WTC11 (cell line): Measurements from ENCODE around the gene ABCC2. TPM values are rescaled to one million over a fixed set of nuclear protein-coding genes. Genes with fewer than 3 reads are reported as not detected.

Experiments used
- ATAC-seq: fragments of 200-7000 bp; cut with Tn5 transposase; 2 replicates; pipeline ENCODE4 v1.10.0; 2021; ENCODE audit warnings: mild to moderate bottlenecking, moderate library complexity
- CTCF ChIA-PET: fragments of 300-600 bp; sonication (Branson Sonifier 250); formaldehyde crosslinking; loops from one replicate; lab custom pipeline; 2021; ENCODE audit warnings: antibody characterized with exemption; lab: Charles Lee
- POLR2A ChIA-PET: fragments of 350-600 bp; sonication (Branson Sonifier 250); formaldehyde crosslinking; loops from one replicate; lab custom pipeline; 2021; ENCODE audit warnings: antibody characterized with exemption; lab: Charles Lee
- DNase-seq: peaks from one replicate; pipeline ENCODE4 v3.0.0; 2021; ENCODE audit warnings: low spot score
- H3K27ac Mint-ChIP-seq: 2 replicates; pipeline ENCODE4 v1.8.0; 2021; ENCODE audit warnings: mixed read lengths
- H3K27me3 Mint-ChIP-seq: 2 replicates; pipeline ENCODE4 v1.8.0; 2021; ENCODE audit warnings: low read depth, mild to moderate bottlenecking, moderate library complexity, mixed read lengths
- H3K36me3 Mint-ChIP-seq: 2 replicates; pipeline ENCODE4 v1.8.0; 2021; ENCODE audit warnings: mixed read lengths
- H3K4me1 Mint-ChIP-seq: 2 replicates; pipeline ENCODE4 v1.8.0; 2022; ENCODE audit warnings: mixed read lengths
- H3K4me3 Mint-ChIP-seq: 2 replicates; pipeline ENCODE4 v1.8.0; 2021; ENCODE audit warnings: mild to moderate bottlenecking, moderate library complexity, mixed read lengths
- H3K9me3 Mint-ChIP-seq: 2 replicates; pipeline ENCODE4 v1.8.0; 2021; ENCODE audit warnings: mixed read lengths
- ATF3 ChIP-seq: sonication (generic); formaldehyde crosslinking; conservative IDR thresholded peaks from 2 replicates; pipeline ENCODE4 v1.8.1; 2022; ENCODE audit warnings: mild to moderate bottlenecking, missing genetic modification reagents
- CTCF ChIP-seq: fragments of 200-600 bp; IDR thresholded peaks from 2 replicates; pipeline ENCODE4 v1.8.0; 2022; ENCODE audit warnings: antibody characterized with exemption
- ELF4 ChIP-seq: sonication (generic); formaldehyde crosslinking; IDR thresholded peaks from 2 replicates; pipeline ENCODE4 v1.8.1; 2022; ENCODE audit warnings: low read depth, mild to moderate bottlenecking, moderate library complexity, missing genetic modification reagents
- FOXP1 ChIP-seq: sonication (generic); formaldehyde crosslinking; IDR thresholded peaks from 2 replicates; pipeline ENCODE4 v1.8.0; 2022; ENCODE audit warnings: missing genetic modification reagents, mild to moderate bottlenecking, moderate library complexity, borderline replicate concordance
- GABPB1 ChIP-seq: sonication (generic); formaldehyde crosslinking; IDR thresholded peaks from 2 replicates; pipeline ENCODE4 v1.8.1; 2023; ENCODE audit warnings: mild to moderate bottlenecking, missing genetic modification reagents
- GRHL2 ChIP-seq: fragments of 250-450 bp; sonication (Bioruptor Pico); IDR thresholded peaks from 2 replicates; pipeline ENCODE4 v1.8.0; 2022; ENCODE audit warnings: mild to moderate bottlenecking, moderate library complexity; ENCODE audit not compliant: insufficient replicate concordance, severe bottlenecking
- HMGA2 ChIP-seq: fragments of 250-450 bp; sonication (Bioruptor Pico); IDR thresholded peaks from 2 replicates; pipeline ENCODE4 v1.4.0; 2021; ENCODE audit warnings: mild to moderate bottlenecking, moderate library complexity
- IRF2 ChIP-seq: sonication (generic); formaldehyde crosslinking; IDR thresholded peaks from 2 replicates; pipeline ENCODE4 v1.8.0; 2022; ENCODE audit warnings: low read depth, missing genetic modification reagents, borderline replicate concordance
- JAZF1 ChIP-seq: fragments of 250-450 bp; sonication (Bioruptor Pico); IDR thresholded peaks from 2 replicates; pipeline ENCODE4 v1.9.0; 2021; ENCODE audit warnings: moderate library complexity, mild to moderate bottlenecking, inconsistent platforms
- MXD4 ChIP-seq: fragments of 250-450 bp; sonication (Bioruptor Pico); IDR thresholded peaks from 2 replicates; pipeline ENCODE4 v1.8.0; 2021; ENCODE audit warnings: mild to moderate bottlenecking, moderate library complexity, borderline replicate concordance
- MYBL2 ChIP-seq: sonication (generic); formaldehyde crosslinking; IDR thresholded peaks from 2 replicates; pipeline ENCODE4 v1.8.1; 2023; ENCODE audit warnings: mild to moderate bottlenecking, moderate library complexity, missing genetic modification reagents
- SP1 ChIP-seq: sonication (generic); formaldehyde crosslinking; conservative IDR thresholded peaks from 2 replicates; pipeline ENCODE4 v1.8.1; 2022; ENCODE audit warnings: missing genetic modification reagents
- TEAD1 ChIP-seq: sonication (generic); formaldehyde crosslinking; IDR thresholded peaks from 2 replicates; pipeline ENCODE4 v1.8.0; 2022; ENCODE audit warnings: mild to moderate bottlenecking, missing genetic modification reagents
- ZNF121 ChIP-seq: sonication (generic); formaldehyde crosslinking; IDR thresholded peaks from 2 replicates; pipeline ENCODE4 v1.8.0; 2023; ENCODE audit warnings: missing genetic modification reagents
- ZNF138 ChIP-seq: sonication (generic); formaldehyde crosslinking; conservative IDR thresholded peaks from 2 replicates; pipeline ENCODE4 v1.8.1; 2022; ENCODE audit warnings: mild to moderate bottlenecking, moderate library complexity, missing genetic modification reagents
- ZNF263 ChIP-seq: sonication (generic); formaldehyde crosslinking; IDR thresholded peaks from 2 replicates; pipeline ENCODE4 v1.8.1; 2022; ENCODE audit warnings: low read depth, mild to moderate bottlenecking, moderate library complexity, missing genetic modification reagents
- ZNF416 ChIP-seq: fragments of 250-450 bp; sonication (Bioruptor Pico); IDR thresholded peaks from 2 replicates; pipeline ENCODE4 v1.9.0; 2021; ENCODE audit warnings: mild to moderate bottlenecking, inconsistent platforms
- ZNF512 ChIP-seq: sonication (generic); formaldehyde crosslinking; IDR thresholded peaks from 2 replicates; pipeline ENCODE4 v1.8.1; 2022; ENCODE audit warnings: missing genetic modification reagents, borderline replicate concordance
- total RNA-seq: library from RNA; stranded (reverse); gene quantifications from 3 replicates; pipeline ENCODE4 v1.2.3, GENCODE V29; 2021
- TF ChIP-seq, protein P1 (sequence below): sonication (generic); formaldehyde crosslinking; IDR thresholded peaks from 2 replicates; pipeline ENCODE4 v1.8.0; 2023; ENCODE audit warnings: missing genetic modification reagents, mild to moderate bottlenecking, borderline replicate concordance
- TF ChIP-seq, protein P2 (sequence below): sonication (generic); formaldehyde crosslinking; IDR thresholded peaks from 2 replicates; pipeline ENCODE4 v1.8.1; 2023; ENCODE audit warnings: mild to moderate bottlenecking, missing genetic modification reagents, moderate library complexity
- TF ChIP-seq, protein P3 (sequence below): sonication (generic); formaldehyde crosslinking; IDR thresholded peaks from 2 replicates; pipeline ENCODE4 v1.8.1; 2022; ENCODE audit warnings: mild to moderate bottlenecking, missing genetic modification reagents, moderate library complexity, borderline replicate concordance
- TF ChIP-seq, protein P4 (sequence below): sonication (generic); formaldehyde crosslinking; IDR thresholded peaks from 2 replicates; pipeline ENCODE4 v1.8.1; 2023; ENCODE audit warnings: mild to moderate bottlenecking, missing genetic modification reagents

The ABCC2 gene
- total RNA-seq, 1 experiment from 2014 or later: 0.87 TPM

- TF ChIP-seq, protein P1, sequence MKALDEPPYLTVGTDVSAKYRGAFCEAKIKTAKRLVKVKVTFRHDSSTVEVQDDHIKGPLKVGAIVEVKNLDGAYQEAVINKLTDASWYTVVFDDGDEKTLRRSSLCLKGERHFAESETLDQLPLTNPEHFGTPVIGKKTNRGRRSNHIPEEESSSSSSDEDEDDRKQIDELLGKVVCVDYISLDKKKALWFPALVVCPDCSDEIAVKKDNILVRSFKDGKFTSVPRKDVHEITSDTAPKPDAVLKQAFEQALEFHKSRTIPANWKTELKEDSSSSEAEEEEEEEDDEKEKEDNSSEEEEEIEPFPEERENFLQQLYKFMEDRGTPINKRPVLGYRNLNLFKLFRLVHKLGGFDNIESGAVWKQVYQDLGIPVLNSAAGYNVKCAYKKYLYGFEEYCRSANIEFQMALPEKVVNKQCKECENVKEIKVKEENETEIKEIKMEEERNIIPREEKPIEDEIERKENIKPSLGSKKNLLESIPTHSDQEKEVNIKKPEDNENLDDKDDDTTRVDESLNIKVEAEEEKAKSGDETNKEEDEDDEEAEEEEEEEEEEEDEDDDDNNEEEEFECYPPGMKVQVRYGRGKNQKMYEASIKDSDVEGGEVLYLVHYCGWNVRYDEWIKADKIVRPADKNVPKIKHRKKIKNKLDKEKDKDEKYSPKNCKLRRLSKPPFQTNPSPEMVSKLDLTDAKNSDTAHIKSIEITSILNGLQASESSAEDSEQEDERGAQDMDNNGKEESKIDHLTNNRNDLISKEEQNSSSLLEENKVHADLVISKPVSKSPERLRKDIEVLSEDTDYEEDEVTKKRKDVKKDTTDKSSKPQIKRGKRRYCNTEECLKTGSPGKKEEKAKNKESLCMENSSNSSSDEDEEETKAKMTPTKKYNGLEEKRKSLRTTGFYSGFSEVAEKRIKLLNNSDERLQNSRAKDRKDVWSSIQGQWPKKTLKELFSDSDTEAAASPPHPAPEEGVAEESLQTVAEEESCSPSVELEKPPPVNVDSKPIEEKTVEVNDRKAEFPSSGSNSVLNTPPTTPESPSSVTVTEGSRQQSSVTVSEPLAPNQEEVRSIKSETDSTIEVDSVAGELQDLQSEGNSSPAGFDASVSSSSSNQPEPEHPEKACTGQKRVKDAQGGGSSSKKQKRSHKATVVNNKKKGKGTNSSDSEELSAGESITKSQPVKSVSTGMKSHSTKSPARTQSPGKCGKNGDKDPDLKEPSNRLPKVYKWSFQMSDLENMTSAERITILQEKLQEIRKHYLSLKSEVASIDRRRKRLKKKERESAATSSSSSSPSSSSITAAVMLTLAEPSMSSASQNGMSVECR (CRISPR knock-in tag): no peak
- no peak for TF ChIP-seq CTCF
- TF ChIP-seq ZNF121 (CRISPR knock-in tag): no peak
- no peak for TF ChIP-seq GRHL2 (CRISPR knock-in tag)
- TF ChIP-seq, protein P2, sequence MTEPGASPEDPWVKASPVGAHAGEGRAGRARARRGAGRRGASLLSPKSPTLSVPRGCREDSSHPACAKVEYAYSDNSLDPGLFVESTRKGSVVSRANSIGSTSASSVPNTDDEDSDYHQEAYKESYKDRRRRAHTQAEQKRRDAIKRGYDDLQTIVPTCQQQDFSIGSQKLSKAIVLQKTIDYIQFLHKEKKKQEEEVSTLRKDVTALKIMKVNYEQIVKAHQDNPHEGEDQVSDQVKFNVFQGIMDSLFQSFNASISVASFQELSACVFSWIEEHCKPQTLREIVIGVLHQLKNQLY (CRISPR knock-in tag): no peak
Observed at GRCh38 chr10:99806091-99806490, 23.7 kb downstream of the ABCC2 start (continued).

DNA sequence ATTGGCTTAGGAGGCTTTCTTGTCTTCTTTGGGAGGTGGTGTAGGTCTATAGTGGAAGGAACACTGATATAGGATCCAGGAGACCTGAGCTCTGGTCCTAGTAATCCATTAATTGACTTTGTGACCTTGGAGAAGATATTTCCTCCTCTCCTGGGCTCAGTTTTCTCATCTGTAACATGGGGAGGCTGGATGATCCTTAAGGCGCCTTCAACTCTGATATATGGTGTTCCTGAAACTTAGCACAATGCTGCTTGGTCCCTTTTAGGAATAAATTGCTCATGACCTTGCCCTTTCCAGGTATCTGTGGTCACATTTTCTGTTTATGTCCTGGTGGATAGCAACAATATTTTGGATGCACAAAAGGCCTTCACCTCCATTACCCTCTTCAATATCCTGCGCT is 25.3 kb downstream of the ABCC2 start:
- ChIA-PET CTCF (no interaction called here), POLR2A (no interaction called here)
- no peak overlapping the region for H3K27ac Mint-ChIP-seq
- TF ChIP-seq SP1 (CRISPR knock-in tag) (no peak), HMGA2 (CRISPR knock-in tag) (no peak), MYBL2 (CRISPR knock-in tag) (no peak), TEAD1 (CRISPR knock-in tag) (no peak), MXD4 (CRISPR knock-in tag) (no peak), ZNF512 (CRISPR knock-in tag) (no peak), ATF3 (CRISPR knock-in tag) (no peak), ZNF263 (CRISPR knock-in tag) (no peak), ELF4 (CRISPR knock-in tag) (no peak), GABPB1 (CRISPR knock-in tag) (no peak), ZNF138 (CRISPR knock-in tag) (no peak), IRF2 (no peak), ZNF121 (CRISPR knock-in tag) (no peak), JAZF1 (CRISPR knock-in tag) (no peak), FOXP1 (CRISPR knock-in tag) (no peak), ZNF416 (CRISPR knock-in tag) (no peak)
- TF ChIP-seq, protein P3, sequence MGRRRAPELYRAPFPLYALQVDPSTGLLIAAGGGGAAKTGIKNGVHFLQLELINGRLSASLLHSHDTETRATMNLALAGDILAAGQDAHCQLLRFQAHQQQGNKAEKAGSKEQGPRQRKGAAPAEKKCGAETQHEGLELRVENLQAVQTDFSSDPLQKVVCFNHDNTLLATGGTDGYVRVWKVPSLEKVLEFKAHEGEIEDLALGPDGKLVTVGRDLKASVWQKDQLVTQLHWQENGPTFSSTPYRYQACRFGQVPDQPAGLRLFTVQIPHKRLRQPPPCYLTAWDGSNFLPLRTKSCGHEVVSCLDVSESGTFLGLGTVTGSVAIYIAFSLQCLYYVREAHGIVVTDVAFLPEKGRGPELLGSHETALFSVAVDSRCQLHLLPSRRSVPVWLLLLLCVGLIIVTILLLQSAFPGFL: no peak
- TF ChIP-seq, protein P4, sequence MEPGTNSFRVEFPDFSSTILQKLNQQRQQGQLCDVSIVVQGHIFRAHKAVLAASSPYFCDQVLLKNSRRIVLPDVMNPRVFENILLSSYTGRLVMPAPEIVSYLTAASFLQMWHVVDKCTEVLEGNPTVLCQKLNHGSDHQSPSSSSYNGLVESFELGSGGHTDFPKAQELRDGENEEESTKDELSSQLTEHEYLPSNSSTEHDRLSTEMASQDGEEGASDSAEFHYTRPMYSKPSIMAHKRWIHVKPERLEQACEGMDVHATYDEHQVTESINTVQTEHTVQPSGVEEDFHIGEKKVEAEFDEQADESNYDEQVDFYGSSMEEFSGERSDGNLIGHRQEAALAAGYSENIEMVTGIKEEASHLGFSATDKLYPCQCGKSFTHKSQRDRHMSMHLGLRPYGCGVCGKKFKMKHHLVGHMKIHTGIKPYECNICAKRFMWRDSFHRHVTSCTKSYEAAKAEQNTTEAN (CRISPR knock-in tag): no peak
- TF ChIP-seq, all 79 proteins: peak for 0
- Mint-ChIP-seq H3K27me3 (no peaks in the 10 kb centered on the region), H3K4me3 (no peak overlapping the region), H3K9me3 (no peaks in the 10 kb centered on the region), H3K36me3 (no peaks in the 10 kb centered on the region), H3K4me1 (no peaks in the 10 kb centered on the region)
- DNase-seq: no peak
- ATAC-seq: no peak
